ENCODE results near the gene ZDHHC4. TPM values are rescaled to one million over a fixed set of nuclear protein-coding genes. Genes with fewer than 3 reads are reported as not detected.

The ZDHHC4 gene
- total and polyA plus RNA-seq, 2 of the 13 experiments (the other 11 are each of a cell fraction or from before 2014, with no cell fraction given): 83.2 to 188 TPM

GRCh38 chr7:6589829-6590644 lies 12.8 kb downstream of the ZDHHC4 start, which contains the start of gene INTS15 (continued):
- no peak for TF ChIP-seq SMAD9 (CRISPR knock-in tag; IDR thresholded peaks at IDR 0.05)
- no peak for TF ChIP-seq RORA (CRISPR knock-in tag; IDR thresholded peaks at IDR 0.05)
- peak; percentile 96; the same call in 1 of the 2 replicates for TF ChIP-seq IRX3 (CRISPR knock-in tag; IDR thresholded peaks at IDR 0.05; ENCODE audit: borderline replicate concordance, low read depth)
- TF ChIP-seq FOXO4 (CRISPR knock-in tag; conservative IDR thresholded peaks at IDR 0.05): no peak
- no peak for TF ChIP-seq CBX1 (IDR thresholded peaks at IDR 0.05; ENCODE audit: low read depth)
- TF ChIP-seq ZNF501 (CRISPR knock-in tag; IDR thresholded peaks at IDR 0.05): no peak; the same call in 1 of the 2 replicates
- TF ChIP-seq ZFX (CRISPR knock-in tag; IDR thresholded peaks at IDR 0.05; ENCODE audit: low read depth): peak; percentile 95
- no peak for TF ChIP-seq REXO4 (CRISPR knock-in tag; IDR thresholded peaks at IDR 0.05; ENCODE audit: borderline replicate concordance)
- TF ChIP-seq MTERF4 (CRISPR knock-in tag; IDR thresholded peaks at IDR 0.05): no peak
- TF ChIP-seq SNAPC4 (CRISPR knock-in tag; IDR thresholded peaks at IDR 0.05): no peak
- TF ChIP-seq, protein P1, sequence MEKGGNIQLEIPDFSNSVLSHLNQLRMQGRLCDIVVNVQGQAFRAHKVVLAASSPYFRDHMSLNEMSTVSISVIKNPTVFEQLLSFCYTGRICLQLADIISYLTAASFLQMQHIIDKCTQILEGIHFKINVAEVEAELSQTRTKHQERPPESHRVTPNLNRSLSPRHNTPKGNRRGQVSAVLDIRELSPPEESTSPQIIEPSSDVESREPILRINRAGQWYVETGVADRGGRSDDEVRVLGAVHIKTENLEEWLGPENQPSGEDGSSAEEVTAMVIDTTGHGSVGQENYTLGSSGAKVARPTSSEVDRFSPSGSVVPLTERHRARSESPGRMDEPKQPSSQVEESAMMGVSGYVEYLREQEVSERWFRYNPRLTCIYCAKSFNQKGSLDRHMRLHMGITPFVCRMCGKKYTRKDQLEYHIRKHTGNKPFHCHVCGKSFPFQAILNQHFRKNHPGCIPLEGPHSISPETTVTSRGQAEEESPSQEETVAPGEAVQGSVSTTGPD (CRISPR knock-in tag; IDR thresholded peaks at IDR 0.05): no peak
- peak; percentile 74 for TF ChIP-seq GATAD1 (CRISPR knock-in tag; IDR thresholded peaks at IDR 0.05)
- TF ChIP-seq ZNF775 (CRISPR knock-in tag; IDR thresholded peaks at IDR 0.05; ENCODE audit: borderline replicate concordance): no peak
- TF ChIP-seq ZNF510 (CRISPR knock-in tag; IDR thresholded peaks at IDR 0.05; ENCODE audit: low read depth): no peak
- no peak for TF ChIP-seq ZNF879 (CRISPR knock-in tag; IDR thresholded peaks at IDR 0.05)
- no peak for TF ChIP-seq CHCHD3 (CRISPR knock-in tag; IDR thresholded peaks at IDR 0.05)
- no peak for TF ChIP-seq KAT2B (IDR thresholded peaks at IDR 0.05; ENCODE audit: borderline replicate concordance, low read depth, low read length)
- TF ChIP-seq ZNF253 (CRISPR knock-in tag; IDR thresholded peaks at IDR 0.05; ENCODE audit: borderline replicate concordance): no peak
- TF ChIP-seq MLX (CRISPR knock-in tag; IDR thresholded peaks at IDR 0.05): no peak
- no peak for TF ChIP-seq U2AF2 (IDR thresholded peaks at IDR 0.05; ENCODE audit: low read depth, low read length)
